Urothelium cell line (cell line): ENCODE measurements around the gene ARL15.

ENCODE experiments used
- DNase-seq: peaks from one replicate; pipeline ENCODE4 v3.0.0; 2011; ENCODE audit warnings: low spot score, mixed read lengths
- FAIRE-seq: peaks from 2 replicates; lab custom pipeline; 2011; peaks lifted over from hg19 to GRCh38; lab: Jason Lieb, UNC

The ARL15 gene

GRCh38 chr5:54165687-54166086 lies 144.7 kb downstream of the ARL15 start:
- DNase-seq (no peak), FAIRE-seq (no peak)

- no peak for FAIRE-seq
- no peak for DNase-seq
Measured at GRCh38 chr5:54162184-54162583, 148.2 kb downstream of the ARL15 start.

- no peak for FAIRE-seq
- no peak for DNase-seq
Measured at GRCh38 chr5:54160329-54160728, 150.0 kb downstream of the ARL15 start.

GRCh38 chr5:54159893-54160195 lies 150.5 kb downstream of the ARL15 start:
- no peak for FAIRE-seq
- no peak for DNase-seq

- DNase-seq (peak; percentile 17), FAIRE-seq (no peak)
Measured at GRCh38 chr5:54159153-54159892, 151.1 kb downstream of the ARL15 start.

- DNase-seq, result no peak
- FAIRE-seq, result no peak
Measured at GRCh38 chr5:54156577-54156976, 153.8 kb downstream of the ARL15 start.

- FAIRE-seq (no peak), DNase-seq (no peak)
Measured at GRCh38 chr5:54150841-54151240, 159.5 kb downstream of the ARL15 start.

GRCh38 chr5:54148858-54149257 lies 161.5 kb downstream of the ARL15 start:
- no peak for FAIRE-seq
- DNase-seq, result no peak

GRCh38 chr5:54148067-54148845 lies 162.1 kb downstream of the ARL15 start:
- DNase-seq (no peak), FAIRE-seq (no peak)

GRCh38 chr5:54146916-54147315 lies 163.5 kb downstream of the ARL15 start:
- DNase-seq (no peak), FAIRE-seq (no peak)

GRCh38 chr5:54146390-54146789 lies 164.0 kb downstream of the ARL15 start:
- DNase-seq, result no peak
- FAIRE-seq, result no peak

- FAIRE-seq (no peak), DNase-seq (no peak)
Measured at GRCh38 chr5:54140247-54140840, 170.0 kb downstream of the ARL15 start.

GRCh38 chr5:54136516-54137440 lies 173.6 kb downstream of the ARL15 start:
- FAIRE-seq, result no peak

GRCh38 chr5:54135042-54135441 lies 175.3 kb downstream of the ARL15 start:
- DNase-seq (no peak), FAIRE-seq (no peak)

More at GRCh38 chr5:54136516-54137440, 173.6 kb downstream of the ARL15 start:
- no peak for DNase-seq

GRCh38 chr5:54133917-54134316 lies 176.5 kb downstream of the ARL15 start:
- FAIRE-seq, result no peak
- no peak for DNase-seq

GRCh38 chr5:54120473-54120872 lies 189.9 kb downstream of the ARL15 start:
- DNase-seq (no peak), FAIRE-seq (no peak)

- FAIRE-seq (no peak), DNase-seq (no peak)
Measured at GRCh38 chr5:54117957-54118356, 192.4 kb downstream of the ARL15 start.

GRCh38 chr5:54115735-54116403 lies 194.5 kb downstream of the ARL15 start:
- DNase-seq (peak; percentile 9), FAIRE-seq (no peak)

GRCh38 chr5:54113060-54113459 lies 197.3 kb downstream of the ARL15 start:
- no peak for FAIRE-seq
- DNase-seq, result no peak

- no peak for FAIRE-seq
- no peak for DNase-seq
Measured at GRCh38 chr5:54109626-54110330, 200.6 kb downstream of the ARL15 start.
